Heart right ventricle (tissue), 16 donors: ENCODE results near the gene GPR15LG. TPM values are rescaled to one million over a fixed set of nuclear protein-coding genes. Genes with fewer than 3 reads are reported as not detected.
"Not testable (repeated sequence)": the region's sequence is repeated elsewhere in the genome, so short reads cannot be mapped to it uniquely, and the experiment has no call there.

Source experiments
- ATAC-seq, 8 donors: fragments of 200-7000 bp; cut with Tn5 transposase; one replicate each; pipeline ENCODE4 v1.9.1; 2020; ENCODE audit warnings: mild to moderate bottlenecking in 8 of 8, moderate library complexity in 8 of 8, moderate number of reproducible peaks in 1 of 8
- DNase-seq, 2 donors: peaks; one replicate each; pipeline ENCODE4 v3.0.0-alpha.2; 2020
- H3K27ac ChIP-seq, 10 donors: fragments of 200-600 bp; sonication (generic) in 2 of 10; one replicate each; pipeline versions ENCODE4 v1.5.0 to v1.8.0; 2020 to 2022; ENCODE audit warnings: mild to moderate bottlenecking in 3 of 10
- H3K27me3 ChIP-seq, 7 donors: fragments of 200-600 bp; one replicate each; pipeline ENCODE4 v1.8.0; 2021 to 2022; ENCODE audit warnings: mild to moderate bottlenecking in 2 of 7
- H3K36me3 ChIP-seq, 9 donors: fragments of 200-600 bp; sonication (generic) in 1 of 9; one replicate each; pipeline versions ENCODE4 v1.5.0 to v1.8.0; 2020 to 2022; ENCODE audit warnings: mild to moderate bottlenecking in 2 of 9
- H3K4me1 ChIP-seq, 9 donors: fragments of 200-600 bp; sonication (generic) in 1 of 9; one replicate each; pipeline versions ENCODE4 v1.5.0 to v1.8.0; 2020 to 2022; ENCODE audit warnings: mild to moderate bottlenecking in 4 of 9
- H3K4me3 ChIP-seq, 10 donors: fragments of 200-600 bp; sonication (generic) in 2 of 10; one replicate each; pipeline versions ENCODE4 v1.5.0 to v1.8.0; 2020 to 2022; ENCODE audit warnings: mild to moderate bottlenecking in 7 of 10, moderate library complexity in 2 of 10
- H3K9me3 ChIP-seq, 11 donors: fragments of 200-600 bp in 10 of 11; sonication (generic) in 2 of 11; one replicate each; pipeline versions ENCODE4 v1.5.0 to v1.8.0; 2013 to 2022; ENCODE audit warnings: mild to moderate bottlenecking in 2 of 11, control low read depth in 1 of 11, moderate library complexity in 1 of 11
- CTCF ChIP-seq, 9 donors: fragments of 200-600 bp; sonication (generic) in 2 of 9; IDR thresholded peaks; one replicate each; pipeline versions ENCODE4 v1.5.0 to v1.8.0; 2021 to 2022; ENCODE audit warnings: antibody characterized with exemption in 9 of 9, mild to moderate bottlenecking in 5 of 9, moderate library complexity in 1 of 9
- WGBS, 2 donors: extraction: QIAGEN DNeasy Blood & Tissue Kit; methylation state at CpG; one replicate each; pipeline ENCODE4 v1.1.7; 2013; ENCODE audit warnings: inconsistent platforms in 1 of 2; 5-methylcytosine and 5-hydroxymethylcytosine counted together
- intact Hi-C, 10 donors: fragments of 100-400 bp; cut with DNase I; formaldehyde crosslinking; loops; one replicate each; pipeline versions ENCODE4 v1.11.1 to v1.14.2; 2022
- long read RNA-seq, 3 donors: library from polyadenylated mRNA; unstranded; transcript quantifications; one replicate each; pipeline ENCODE4 v2.0.0, GENCODE V29; 2020 to 2021
- polyA plus RNA-seq, 2 donors: library from polyadenylated mRNA; stranded (reverse); fragments of 200-250 nt; gene quantifications; one replicate each; pipeline ENCODE4 v1.2.3, GENCODE V29; 2013
- total RNA-seq, 10 donors: library from RNA; stranded (reverse); fragmentation: NEBNext Ultra II Directional in 3 of 10; extraction: Animal tissue kit (Norgen Biotek cat#: 25700) in 3 of 10; gene quantifications; one replicate each; pipeline versions ENCODE4 v1.2.1 to v1.2.4, GENCODE V29; 2021 to 2023
- donor health status: Arrhythmogenic right ventricular cardiomyopathy.
- donor health status: ischemic (EF 13 %, LVEDD 7.1; RV severe dilation, severe dysfunction).
- donor health status: healthy with polysubstance abuse.
- donor health status: DM: no; HTN: yes; CAD: no.
- donor health status: DM: no; HTN: no; CAD: no.
- donor health status: ischemic (EF 25% LVEDD 6.9; RV normal size, moderate dysfunction).
- donor health status: ischemic (EF 25% LVEDD 5.7; RV mildly dilated, moderate dysfunction).
- donor health status: healthy.
- donor health status: DM: yes; HTN: yes; CAD: no.
- donor health status: Ischemic cardiomyopathy.
- donor health status: ischemic (EF 35%, LVEDD 5.7; RV mildly dilated, moderate dysfunction).
- donor health status: nonischemic (EF 11% LVEDD 7.7; RV severe dilation, severe dysfunction).
- donor health status: DM: yes; HTN: yes; CAD: no.
- donor health status: PGD.
- donor health status: ischemic (EF 29% LVEDD 5.4; RV normal size, mild dysfunction).
- donor health status: nonischemic (EF 23%, LVEDD 6.1; RV moderate dilation, normal function).

GPR15LG gene
- total RNA-seq (not detected), polyA plus RNA-seq (not detected)
- long read RNA-seq, donor 1 = 0 reads
- long read RNA-seq, donor 2 = 0 reads
- long read RNA-seq, donor 3 = 0 reads

GRCh38 chr10:84173501-84173929 is at the start of gene GPR15LG:
Gene GPR15LG (plus strand): TSS chr10:84173801. CDS start chr10:84173852, 51 bp downstream.
- intact Hi-C loops = no loop called here
- Histone ChIP-seq H3K27ac (no peak within 1 kb of the TSS), H3K4me3 (no peak within 1 kb of the TSS), H3K36me3 (no peaks in the 10 kb centered on the region), H3K9me3 (no peaks in the 10 kb centered on the region), H3K27me3 (no peaks in the 10 kb centered on the region), H3K4me1 (peaks cover 0 to 7% (median 0%) of the 10 kb centered on the region in 9 donors)
- no peak for TF ChIP-seq CTCF (IDR thresholded peaks at IDR 0.05)
- no peak for DNase-seq
- ATAC-seq = no peak
- 72 to 75% methylated on average over 2 of the region's 2 CpGs for WGBS, 2 donors

- H3K36me3 ChIP-seq, H3K4me1 ChIP-seq, intact Hi-C loops, ATAC-seq, DNase-seq, H3K4me3 ChIP-seq, H3K27ac ChIP-seq: not testable (repeated sequence)
- Histone ChIP-seq H3K9me3 (peaks cover 0 to 31% (median 9%) of the 10 kb centered on the region in 11 donors), H3K27me3 (peaks cover 0 to 20% (median 10%) of the 10 kb centered on the region in 7 donors)
- 79% methylated on average over 10 of the region's 10 CpGs for WGBS, 2 donors
Measured at GRCh38 chr10:84125910-84126784, 47.5 kb upstream of the GPR15LG start.

- no peaks in the 10 kb centered on the region for H3K36me3 ChIP-seq
- TF ChIP-seq CTCF (IDR thresholded peaks at IDR 0.05) = no peak
- ATAC-seq (no peak), DNase-seq (no peak)
- no peaks in the 10 kb centered on the region for H3K4me1 ChIP-seq
- peaks cover 0 to 31% (median 9%) of the 10 kb centered on the region in 11 donors for H3K9me3 ChIP-seq
- peaks cover 0 to 20% (median 10%) of the 10 kb centered on the region in 7 donors for H3K27me3 ChIP-seq
- intact Hi-C loops = no loop called here
- WGBS, 2 donors = 60 to 81% methylated on average over 1 of the region's 1 CpG
- H3K27ac ChIP-seq = no peak overlapping the region
- no peak overlapping the region for H3K4me3 ChIP-seq
Measured at GRCh38 chr10:84126785-84127167, 46.8 kb upstream of the GPR15LG start.

DNA sequence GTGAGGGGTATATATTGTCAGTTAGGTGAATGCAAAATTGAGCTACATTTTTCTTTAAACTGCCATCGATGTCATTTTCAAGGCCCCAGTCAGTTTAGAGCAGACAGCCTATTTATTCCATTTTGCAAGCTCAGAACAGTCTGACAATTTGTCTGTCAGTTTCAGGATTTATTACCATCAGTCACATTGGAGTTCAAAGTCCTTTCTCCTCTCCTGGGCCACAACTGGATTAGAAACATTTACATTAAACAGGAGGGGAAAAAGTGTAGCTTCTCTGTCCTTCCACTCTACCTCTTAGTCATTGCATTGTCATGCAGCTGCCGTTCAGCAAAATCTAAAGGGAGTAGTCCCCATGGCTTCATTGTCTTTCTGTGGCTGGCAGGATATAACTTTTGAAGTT is 37.8 kb upstream of the GPR15LG start:
- intact Hi-C loops = loop anchor here in 1 of 10 donors (10.0 kb wide), 1 partner anchor 199 kb away; no protein-coding TSS in a partner anchor
- ATAC-seq = no peak
- 70 to 73% methylated on average over 2 of the region's 2 CpGs for WGBS, 2 donors
- Histone ChIP-seq H3K36me3 (no peaks in the 10 kb centered on the region), H3K4me3 (no peak overlapping the region), H3K4me1 (peaks cover 0 to 12% (median 9%) of the 10 kb centered on the region in 9 donors), H3K27ac (no peak overlapping the region), H3K9me3 (no peaks in the 10 kb centered on the region), H3K27me3 (peaks cover 0 to 7% (median 0%) of the 10 kb centered on the region in 7 donors)
- no peak for DNase-seq
- TF ChIP-seq CTCF (IDR thresholded peaks at IDR 0.05) = no peak
